Stimulated activated CD8-positive, alpha-beta memory T cell treated with anti-CD3 and anti-CD28 coated beads, Interleukin-15, amount 100 ng/mL, for 24 hours (primary cell): ENCODE measurements around the gene ERC1.
"Not testable (repeated sequence)": the region's sequence is repeated elsewhere in the genome, so short reads cannot be mapped to it uniquely, and the experiment has no call there.

Experiments used
- DNase-seq: peaks from one replicate; pipeline ENCODE4 v3.0.0-alpha.2; 2020; ENCODE audit warnings: low read depth

The ERC1 gene

DNA sequence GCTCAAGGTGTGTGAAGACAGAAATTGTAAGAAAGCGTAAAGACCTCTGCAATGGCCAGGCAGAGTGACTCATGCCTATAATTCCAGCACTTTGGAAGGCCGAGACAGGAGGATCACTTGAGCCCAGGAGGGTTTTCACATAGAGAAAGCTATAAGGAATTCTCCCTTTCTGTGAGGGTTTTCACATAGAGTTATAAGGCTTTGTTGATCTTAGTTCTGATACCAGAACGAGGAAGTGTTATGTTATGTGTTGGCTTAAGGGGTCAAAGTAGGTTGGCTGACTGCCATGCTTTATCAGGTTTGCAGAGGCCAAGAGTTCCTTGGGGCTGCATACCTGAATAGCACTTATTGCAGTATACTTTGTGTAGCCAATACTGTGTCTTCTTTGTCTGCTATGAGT is 139.1 kb downstream of the ERC1 start:
- no peak for DNase-seq

DNA sequence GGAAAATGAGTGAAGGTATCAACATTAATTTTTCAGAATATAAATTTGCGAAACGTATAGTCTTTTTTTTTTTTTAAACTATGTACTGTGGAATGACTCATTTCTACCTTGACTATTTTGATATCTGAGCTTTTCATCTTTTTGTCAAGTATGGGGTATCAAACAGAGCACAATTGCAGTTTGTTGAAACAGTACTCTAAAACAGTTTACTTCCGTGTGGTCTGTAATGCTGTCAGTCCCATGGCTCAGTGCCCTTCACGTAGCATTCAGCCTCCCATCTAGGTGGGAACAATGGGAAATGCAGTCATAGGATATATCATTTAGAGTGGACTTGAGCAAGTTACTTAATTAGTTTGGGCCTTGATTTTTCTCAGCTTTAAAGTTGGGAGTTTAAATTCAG is 139.5 kb downstream of the ERC1 start:
- no peak for DNase-seq

DNA sequence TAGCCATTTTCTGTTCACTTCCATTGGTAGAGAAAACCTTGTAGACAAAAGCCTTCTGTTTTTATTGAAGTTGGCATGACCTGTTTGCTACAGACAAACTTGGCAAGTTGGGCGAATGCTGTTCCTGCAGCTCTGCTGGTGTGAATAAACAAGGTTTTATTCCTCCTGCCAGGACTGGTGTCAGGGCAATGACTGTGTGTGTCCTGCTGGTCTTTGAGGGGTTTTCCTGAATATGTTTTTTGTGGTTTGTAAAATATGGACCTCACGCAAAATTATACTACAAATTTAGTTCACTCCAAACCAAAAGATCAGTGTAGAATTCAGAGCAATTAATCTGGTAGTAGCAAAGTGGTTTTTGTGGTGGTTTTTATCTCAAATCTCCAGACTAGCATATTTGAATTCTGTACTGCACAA is 140.8 kb downstream of the ERC1 start:
- no peak for DNase-seq

DNA sequence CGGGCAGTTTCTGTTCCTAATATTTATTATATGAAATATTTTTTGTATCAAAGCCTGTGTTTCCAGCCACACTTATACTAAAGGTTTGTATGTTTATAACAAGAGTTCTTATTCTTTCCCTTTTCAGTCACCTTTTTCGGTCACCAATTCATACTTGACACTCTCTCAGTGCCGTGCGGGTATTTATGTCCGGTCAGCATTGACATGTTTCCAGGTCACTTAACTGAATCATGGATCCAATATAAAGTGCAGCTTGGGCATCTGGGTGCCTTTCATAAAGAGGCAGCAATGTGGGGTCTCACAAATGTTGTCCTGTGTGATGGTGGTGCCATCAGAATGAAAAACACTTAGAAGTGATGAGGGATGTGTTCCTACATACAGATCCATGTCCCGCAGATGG is 141.3 kb downstream of the ERC1 start:
- DNase-seq: no peak

DNA sequence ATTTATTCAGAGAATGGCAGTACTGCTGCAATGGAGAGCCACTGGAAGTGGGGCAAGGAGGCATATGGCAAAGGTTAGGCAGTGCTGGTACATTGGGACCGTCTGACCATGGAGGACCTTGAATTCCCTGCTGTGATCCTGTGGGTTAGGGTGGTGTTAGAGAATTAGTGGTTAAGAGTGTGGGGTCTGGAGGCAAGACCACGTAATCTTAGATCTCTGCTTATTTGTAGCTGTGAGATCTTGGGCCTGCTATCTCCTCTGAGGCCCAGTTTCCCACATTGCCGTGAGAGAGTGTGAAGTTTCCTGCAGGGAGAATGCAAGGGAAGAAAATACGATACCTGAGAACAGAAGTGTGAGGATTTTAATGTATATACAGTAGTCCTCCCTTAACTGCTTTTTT is 147.7 kb downstream of the ERC1 start:
- DNase-seq: no peak

DNA sequence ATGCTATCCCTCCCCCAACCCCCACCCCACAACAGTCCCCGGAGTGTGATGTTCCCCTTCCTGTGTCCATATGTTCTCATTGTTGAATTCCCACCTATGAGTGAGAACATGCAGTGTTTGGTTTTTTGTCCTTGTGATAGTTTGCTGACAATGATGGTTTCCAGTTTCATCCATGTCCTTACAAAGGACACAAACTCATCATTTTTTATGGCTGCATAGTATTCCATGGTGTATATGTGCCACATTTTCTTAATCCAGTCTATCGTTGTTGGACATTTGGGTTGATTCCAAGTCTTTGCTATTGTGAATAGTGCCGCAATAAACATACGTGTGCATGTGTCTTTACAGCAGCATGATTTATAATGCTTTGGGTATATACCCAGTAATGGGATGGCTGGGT is 155.7 kb downstream of the ERC1 start:
- DNase-seq: not testable (repeated sequence)

DNA sequence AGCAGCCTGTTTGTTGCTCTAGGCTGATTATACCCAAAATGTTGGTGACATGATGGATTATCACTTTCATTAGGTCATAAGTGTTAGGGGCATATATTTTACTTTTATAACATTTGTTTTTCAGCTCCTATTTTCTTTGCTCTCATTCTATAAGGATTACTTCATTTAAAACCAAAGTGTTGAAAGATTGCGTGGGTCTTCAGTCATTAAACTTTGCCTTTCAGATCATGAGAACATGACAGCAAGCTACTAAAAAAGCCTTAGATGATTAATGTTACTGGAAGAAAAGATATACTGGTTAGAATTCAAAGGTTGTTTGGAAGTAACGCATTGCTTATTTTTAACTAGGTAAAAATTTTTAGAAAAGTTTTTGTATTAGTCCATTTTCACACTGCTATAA is 156.8 kb downstream of the ERC1 start:
- DNase-seq: no peak

DNA sequence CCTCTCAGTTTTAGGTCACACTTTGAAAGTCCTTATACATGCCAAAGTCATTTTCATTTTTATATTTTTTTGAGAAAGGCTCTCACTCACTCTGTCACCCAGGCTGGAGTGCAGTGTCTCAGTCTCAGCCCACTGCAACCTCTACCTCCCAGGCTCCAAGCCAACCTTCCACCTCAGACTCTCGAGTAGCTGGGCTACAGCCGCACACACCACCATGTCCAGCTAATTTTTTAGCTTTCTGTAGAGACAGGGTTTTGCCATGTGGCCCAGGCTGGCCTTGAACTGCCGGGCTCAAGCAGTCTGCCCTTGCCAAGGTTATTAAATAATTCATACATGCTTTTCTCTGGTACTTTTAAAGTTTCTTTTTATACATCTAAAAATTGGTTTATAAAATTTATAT is 166.0 kb downstream of the ERC1 start:
- no peak for DNase-seq

DNA sequence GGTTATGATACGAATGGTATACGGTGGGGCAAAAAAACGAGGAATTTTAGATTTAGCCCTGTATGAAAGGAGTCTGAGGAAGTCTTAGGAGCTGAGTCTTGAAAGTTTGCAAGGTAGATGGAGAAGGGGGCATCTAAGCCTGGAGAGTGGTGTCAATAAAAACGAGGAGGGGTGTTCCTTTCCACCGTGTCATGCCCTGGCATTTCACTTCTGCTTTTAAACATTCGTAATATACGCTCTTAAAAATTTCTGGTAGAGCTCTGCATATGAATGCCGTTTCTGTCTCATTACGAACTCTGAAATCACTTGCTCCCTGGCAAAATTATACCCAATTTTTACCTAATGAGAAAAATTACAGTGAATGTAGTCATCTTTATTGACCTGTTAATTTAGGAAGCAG is 170.2 kb downstream of the ERC1 start:
- DNase-seq: no peak

DNA sequence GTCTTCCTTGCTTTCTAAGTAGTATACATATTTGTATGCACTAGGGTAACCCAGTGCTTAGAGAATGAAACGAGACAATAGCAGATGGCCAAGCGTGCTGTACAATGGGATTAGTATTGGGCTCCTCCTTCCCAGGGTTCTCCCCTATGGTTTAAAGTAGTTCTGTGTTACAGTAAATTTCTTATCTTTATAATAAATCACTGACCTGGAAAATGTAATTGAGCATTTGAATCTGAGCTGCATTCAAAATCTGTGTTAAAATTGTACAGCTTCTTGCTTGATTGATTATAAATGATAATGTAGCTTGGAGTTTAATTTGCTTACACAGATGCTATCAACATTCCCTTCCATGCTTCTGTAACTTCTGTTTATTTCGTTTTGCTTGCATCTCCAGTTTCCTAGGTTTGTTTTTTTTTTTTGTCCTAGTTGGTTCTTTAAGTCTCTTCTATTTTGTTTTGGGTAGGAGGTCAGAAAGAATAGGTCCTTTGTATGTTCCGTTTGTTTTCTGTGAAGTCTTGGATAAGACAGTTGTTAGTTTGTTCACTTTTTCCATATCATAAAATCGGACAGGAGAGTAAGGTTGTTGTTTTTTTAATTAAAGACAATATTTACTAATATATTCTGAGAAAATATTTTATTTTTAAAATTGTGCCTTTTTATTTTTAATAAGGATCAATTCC is 171.2 kb downstream of the ERC1 start:
- no peak for DNase-seq

DNA sequence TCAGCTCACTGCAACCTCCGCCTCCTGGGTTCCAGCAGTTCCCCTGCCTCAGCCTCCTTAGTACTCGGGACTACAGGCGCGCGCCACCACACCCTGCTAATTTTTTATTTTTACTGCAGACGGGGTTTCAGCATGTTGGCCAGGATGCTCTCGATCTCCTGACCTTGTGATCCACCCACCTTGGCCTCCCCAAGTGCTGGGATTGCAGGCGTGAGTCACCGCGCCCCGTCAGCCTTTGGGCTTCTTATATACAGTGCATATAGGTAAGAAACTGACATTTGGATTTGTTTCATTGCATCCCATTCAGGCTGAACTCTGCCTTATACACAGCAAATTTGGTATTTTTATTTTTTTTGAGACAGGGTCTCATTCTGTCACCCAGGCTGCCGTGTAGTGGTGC is 176.8 kb downstream of the ERC1 start:
- DNase-seq: no peak

DNA sequence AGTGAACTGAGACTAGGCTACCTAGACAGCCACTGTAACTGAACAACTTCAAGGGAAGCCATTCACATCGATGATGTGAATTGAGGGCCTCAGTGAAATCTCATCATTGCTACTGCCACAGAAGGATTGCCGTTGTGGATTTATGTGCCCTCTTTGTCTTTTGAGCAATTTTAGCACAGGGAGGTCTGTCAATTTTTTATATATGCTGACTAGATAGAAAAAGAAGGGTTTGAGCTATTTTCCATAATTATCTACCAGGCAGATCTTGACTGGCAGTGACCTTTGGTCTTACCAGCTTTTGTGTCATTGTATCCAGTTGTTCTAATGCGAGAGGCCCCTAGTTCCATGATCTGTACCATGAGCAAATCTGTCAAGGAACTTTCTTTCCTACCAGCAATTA is 179.4 kb downstream of the ERC1 start:
- no peak for DNase-seq

DNA sequence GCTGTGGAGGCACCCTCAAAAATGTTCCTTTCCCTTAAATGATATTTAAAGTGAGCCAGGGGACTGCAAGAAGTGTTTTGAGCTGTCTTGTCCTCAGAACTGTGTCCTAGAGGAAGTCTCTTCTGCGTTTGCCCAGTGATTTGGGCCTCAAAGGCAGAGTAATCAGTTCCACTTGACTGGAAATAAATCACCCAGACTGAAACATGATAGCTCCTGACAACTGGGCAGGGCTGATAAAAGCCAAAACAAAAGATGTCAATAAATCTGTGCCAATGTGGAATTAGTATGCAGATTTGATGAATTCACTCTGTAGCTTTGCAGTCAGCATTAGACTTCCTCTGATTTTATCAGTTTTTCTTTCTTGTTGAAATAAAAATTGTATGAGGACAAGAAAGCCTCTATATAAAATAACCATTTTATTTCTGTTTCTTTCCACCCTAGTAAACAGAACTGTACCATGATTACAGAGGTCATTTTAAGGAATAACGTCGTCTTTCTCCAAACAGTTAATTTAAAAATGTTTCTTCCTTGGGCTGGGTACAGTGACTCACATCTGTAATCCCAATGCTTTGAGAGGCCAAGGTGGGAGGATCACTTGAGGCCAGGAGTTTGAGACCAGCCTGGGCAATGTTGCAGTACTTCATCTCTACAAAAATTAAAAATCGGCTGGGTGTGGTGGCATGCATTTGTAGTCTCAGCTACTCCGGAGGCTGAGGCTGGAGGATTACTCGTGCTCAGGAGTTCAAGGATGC is 180.8 kb downstream of the ERC1 start:
- no peak for DNase-seq

DNA sequence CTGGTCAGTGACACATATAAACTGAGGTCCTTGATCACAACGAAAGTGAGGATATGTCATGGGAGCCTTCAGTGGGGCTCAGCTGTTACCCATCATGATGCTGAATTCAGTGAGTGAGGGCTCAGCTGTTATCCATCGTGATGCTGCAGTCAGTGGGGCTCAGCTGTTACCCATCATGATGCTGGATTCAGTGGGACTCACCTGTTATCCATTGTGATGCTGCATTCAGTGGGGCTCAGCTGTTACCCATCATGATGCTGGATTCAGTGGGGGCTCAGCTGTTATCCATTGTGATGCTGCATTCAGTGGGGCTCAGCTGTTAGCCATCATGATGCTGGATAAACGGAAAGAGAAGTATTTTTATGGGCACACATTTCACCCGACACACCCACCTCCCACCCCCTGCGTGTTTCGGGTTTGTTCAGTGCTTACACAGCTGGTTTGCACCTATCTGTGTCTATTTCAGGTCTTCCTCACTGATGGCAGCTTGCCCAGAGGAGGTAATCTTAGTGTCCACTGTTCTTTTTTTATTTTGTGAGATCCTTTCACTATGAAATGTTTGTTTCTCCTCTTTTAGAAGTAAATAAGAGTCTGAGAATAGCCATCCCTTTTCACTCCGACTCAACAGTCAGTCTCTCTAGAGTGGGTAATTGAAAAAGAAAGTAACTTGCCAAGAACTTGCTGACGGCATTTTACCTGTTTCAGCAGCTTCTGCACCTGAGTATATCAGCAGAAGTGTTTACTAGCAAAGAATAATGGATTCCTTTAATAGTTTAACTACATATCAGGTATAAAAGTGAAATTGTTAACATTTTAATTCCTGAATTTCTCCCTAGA is 183.0 kb downstream of the ERC1 start:
- DNase-seq: no peak

DNA sequence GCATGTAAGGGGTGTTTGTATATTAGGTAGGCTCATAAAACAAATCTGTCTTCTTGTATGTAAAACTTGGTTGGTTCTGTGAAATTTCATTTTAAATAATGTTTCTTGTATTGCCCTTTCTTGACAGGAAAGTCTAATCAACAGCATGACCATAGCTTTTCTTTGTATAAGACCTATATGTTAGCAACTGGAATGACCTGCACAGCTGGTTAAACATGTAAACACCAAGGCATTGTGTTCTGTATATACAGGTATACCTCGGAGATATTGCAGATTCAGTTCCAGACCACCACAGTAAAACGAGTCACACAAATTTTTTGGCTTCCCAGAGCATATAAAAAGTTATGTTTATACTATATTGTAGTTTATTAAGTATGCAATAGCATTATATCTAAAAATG is 183.6 kb downstream of the ERC1 start:
- no peak for DNase-seq

DNA sequence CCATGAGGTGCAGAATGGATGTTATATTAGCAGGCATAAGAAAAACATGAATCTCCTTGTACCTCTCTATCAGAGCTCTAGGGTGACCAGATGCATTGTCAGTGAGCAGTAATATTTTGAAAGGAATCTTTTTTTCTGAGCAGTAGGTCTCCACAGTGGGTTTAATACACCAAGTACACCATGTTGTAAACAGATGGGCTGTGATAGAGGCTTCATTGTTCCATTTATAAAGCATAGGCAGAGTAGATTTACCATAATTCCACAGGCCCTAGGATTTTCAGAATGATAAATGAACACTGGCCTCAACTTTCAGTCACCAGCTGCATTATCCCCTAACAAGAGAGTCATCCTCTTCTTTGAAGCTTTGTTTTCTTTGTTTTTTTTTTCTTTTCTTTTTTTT is 185.2 kb downstream of the ERC1 start:
- DNase-seq: no peak

DNA sequence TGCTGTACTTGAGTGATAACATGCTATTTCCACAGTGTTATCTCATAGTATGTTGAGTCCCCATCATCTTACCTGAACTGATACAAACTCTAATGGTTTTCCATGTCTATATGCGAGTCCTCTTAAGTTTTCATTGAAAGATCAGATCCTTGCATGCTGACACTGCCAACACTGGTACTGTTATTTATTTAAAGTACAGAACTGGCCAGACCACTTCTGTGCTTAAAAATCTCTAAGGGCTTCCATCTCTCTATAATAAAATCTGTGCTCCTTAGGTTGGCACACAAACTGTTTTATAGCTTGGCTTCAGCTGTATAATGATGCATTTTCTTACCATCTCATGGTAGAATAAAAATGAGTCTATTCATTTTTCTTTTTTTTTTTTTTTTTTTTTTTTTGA is 188.1 kb downstream of the ERC1 start:
- no peak for DNase-seq

DNA sequence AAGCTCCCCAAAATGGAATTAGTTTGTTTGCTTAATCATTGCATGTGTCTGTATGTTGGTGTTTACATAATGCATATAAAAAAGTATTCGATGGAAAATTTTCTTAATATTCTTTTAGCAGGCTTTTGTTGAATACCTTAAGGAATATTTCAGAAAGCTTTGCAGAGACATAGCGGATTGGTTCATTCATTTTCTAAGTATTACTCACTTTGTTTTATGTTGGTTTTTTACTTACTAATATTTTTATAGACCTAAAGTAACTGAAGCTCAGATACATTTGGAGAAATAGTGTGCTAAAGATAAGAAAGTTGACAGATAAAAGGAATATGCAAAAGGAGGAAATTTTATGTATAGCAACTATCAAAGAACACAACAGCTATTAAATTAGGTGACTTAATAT is 191.0 kb downstream of the ERC1 start:
- no peak for DNase-seq

DNA sequence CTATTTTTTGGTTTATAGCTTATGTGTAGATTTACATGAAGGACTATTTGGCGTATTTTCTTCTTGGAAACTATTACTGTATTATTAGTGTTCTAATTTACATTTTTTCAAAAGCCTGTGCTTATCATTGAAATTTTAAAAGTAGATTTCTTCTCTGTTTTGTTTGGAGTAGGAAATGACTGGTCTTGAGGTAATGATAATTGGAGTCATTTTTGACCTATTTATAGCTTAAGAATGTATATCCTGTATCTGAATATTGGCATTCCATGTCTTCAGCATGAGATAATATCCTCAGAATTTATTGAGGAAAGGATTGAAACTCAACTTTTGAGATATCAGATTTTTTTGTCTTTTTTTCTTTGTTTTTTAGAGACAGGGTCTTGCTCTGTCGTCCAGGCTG is 193.4 kb downstream of the ERC1 start:
- DNase-seq: no peak

DNA sequence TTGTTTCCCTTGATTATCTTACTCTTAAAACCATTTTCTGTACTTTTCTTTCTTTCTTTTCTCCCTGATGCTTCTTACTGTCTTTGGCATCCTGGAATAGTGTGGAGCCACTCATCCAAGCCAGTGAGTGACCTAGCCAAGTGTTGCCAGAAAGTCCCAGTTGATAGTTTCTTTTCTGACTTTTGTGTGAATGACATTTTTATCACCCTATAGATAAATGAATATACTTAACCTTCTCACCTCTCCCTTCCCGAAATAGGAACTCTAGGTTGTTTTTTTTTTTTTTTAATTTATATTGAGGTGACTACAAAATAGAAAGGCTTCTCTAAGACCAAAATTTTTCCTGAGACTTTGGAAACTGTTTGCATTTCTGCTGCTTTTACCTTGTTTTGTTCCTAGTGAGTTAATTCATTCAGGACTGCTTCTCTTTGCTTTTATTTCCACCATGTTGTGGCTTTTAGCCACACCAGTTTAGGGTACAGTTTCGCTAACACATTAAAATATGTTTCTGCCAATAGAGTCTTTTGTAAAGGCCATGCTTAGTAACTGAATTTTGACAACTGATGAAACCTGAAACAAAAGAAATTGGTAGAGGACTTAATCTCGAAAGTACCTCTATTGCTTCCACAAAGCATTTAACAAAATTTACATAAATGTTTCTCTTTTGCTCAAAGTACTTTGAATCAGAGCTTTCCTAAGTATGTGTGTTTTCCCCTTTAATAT is 194.6 kb downstream of the ERC1 start:
- no peak for DNase-seq

DNA sequence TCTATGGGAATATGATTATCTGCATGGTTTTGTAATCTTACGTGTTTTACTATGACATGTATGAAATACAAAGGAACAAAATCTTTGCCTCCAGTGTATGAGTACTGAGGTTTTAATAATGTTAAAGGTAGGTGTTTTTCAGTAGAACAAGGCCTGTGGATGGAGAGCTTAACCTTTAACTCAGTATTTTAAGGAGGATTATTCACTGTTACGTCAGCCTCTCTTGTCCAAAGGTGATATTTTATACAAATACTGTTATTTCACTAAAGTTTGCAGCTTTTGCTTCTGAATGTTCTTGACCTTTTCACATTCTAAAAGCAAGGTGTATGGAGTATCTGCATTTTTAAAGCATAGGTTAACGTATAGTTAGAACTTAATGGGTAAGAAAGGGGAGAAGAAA is 195.3 kb downstream of the ERC1 start:
- DNase-seq: no peak

DNA sequence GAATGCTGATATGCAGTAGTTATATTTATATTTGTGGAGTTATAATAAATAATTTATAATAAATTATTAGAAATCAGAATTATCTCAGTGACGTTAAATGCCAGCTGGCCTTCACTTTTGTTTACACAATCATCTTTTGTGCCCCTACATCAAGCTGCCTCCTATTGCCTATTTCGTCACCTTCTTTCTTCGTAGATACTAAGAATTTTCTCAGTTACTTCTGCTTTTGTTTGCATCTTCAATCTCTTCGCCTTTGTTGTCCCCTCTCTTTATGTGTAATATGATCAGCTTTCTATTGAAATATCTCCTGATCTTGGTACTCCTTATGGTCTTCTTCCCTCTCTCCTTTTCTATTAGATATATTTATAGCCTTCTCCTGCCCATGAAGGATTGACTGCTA is 197.0 kb downstream of the ERC1 start:
- no peak for DNase-seq
